Gastrocnemius medialis (tissue), 4 donors: Measurements from ENCODE around the gene RCBTB1. TPM values are rescaled to one million over a fixed set of nuclear protein-coding genes. Genes with fewer than 3 reads are reported as not detected.

ENCODE experiments used
- ATAC-seq, 2 donors: fragments of 150-250 bp; one replicate each; pipeline ENCODE4 v1.9.1; 2016
- DNase-seq, 2 donors: peaks; one replicate each; pipeline ENCODE4 v3.0.0-alpha.2; 2019
- H3K27ac ChIP-seq, 4 donors: fragments of 200-600 bp; sonication (generic); 1 replicate in 1 of 4; 2 replicates in 3 of 4; pipeline ENCODE4 v1.5.1; 2016 to 2018; ENCODE audit warnings: mild to moderate bottlenecking in 2 of 4, moderate library complexity in 1 of 4
- H3K27me3 ChIP-seq, 3 donors: fragments of 200-600 bp; sonication (generic) in 2 of 3; 1 replicate in 1 of 3; 2 replicates in 2 of 3; pipeline versions ENCODE4 v1.5.1 to v1.6.0; 2016 to 2019; ENCODE audit warnings: mild to moderate bottlenecking in 1 of 3, moderate library complexity in 1 of 3
- H3K36me3 ChIP-seq, 2 donors: fragments of 200-600 bp; sonication (generic) in 1 of 2; one replicate each; pipeline ENCODE4 v1.5.1; 2017 to 2018
- H3K4me1 ChIP-seq, 2 donors: fragments of 200-600 bp; sonication (generic) in 1 of 2; one replicate each; pipeline ENCODE4 v1.5.1; 2016 to 2017; ENCODE audit warnings: mild to moderate bottlenecking in 2 of 2
- H3K4me3 ChIP-seq, 4 donors: fragments of 200-600 bp; sonication (generic) in 3 of 4; 1 replicate in 1 of 4; 2 replicates in 3 of 4; pipeline ENCODE4 v1.5.1; 2016 to 2019; ENCODE audit warnings: mild to moderate bottlenecking in 2 of 4
- H3K9me3 ChIP-seq, 3 donors: fragments of 200-600 bp; sonication (generic) in 2 of 3; 1 replicate in 1 of 3; 2 replicates in 2 of 3; pipeline ENCODE4 v1.5.1; 2016 to 2019
- POLR2A ChIP-seq, 2 donors: fragments of 450-650 bp; IDR thresholded peaks; one replicate each; pipeline ENCODE4 v1.6.1; 2017; ENCODE audit warnings: antibody characterized with exemption in 2 of 2, mild to moderate bottlenecking in 2 of 2, moderate library complexity in 2 of 2
- in situ Hi-C, 4 donors: fragments of 200-750 bp; cut with MboI; loops; one replicate each; pipeline versions ENCODE4 v1.15.0 to v1.8.0; 2017; ENCODE audit warnings: low sequenced_read_pairs in 4 of 4
- intact Hi-C: fragments of 100-400 bp; cut with DNase I; formaldehyde crosslinking; loops from one replicate; pipeline ENCODE4 v1.15.1; 2023; ENCODE audit warnings: low total_unique reads
- total RNA-seq, 4 donors: library from RNA; depleted of rRNA; stranded (reverse); fragments of >200 nt; gene quantifications; one replicate each; pipeline versions ENCODE4 v1.1.0 to v1.2.3, GENCODE V29; 2016
- TF ChIP-seq, protein P1 (sequence below), 5 experiments: fragments of 450-650 bp in 3 of 5; fragments of 200-600 bp in 2 of 5; sonication (generic) in 2 of 5; IDR thresholded peaks in 4 of 5; conservative IDR thresholded peaks in 1 of 5; 1 replicate in 4 of 5; 2 replicates in 1 of 5; pipeline ENCODE4 v1.5.1; 2016 to 2019; ENCODE audit warnings: antibody characterized with exemption in 5 of 5, mild to moderate bottlenecking in 3 of 5, moderate library complexity in 3 of 5

RCBTB1 gene
- total RNA-seq, 4 donors from 2014 or later: 5.3 to 14.4 (median 5.7) TPM

DNA sequence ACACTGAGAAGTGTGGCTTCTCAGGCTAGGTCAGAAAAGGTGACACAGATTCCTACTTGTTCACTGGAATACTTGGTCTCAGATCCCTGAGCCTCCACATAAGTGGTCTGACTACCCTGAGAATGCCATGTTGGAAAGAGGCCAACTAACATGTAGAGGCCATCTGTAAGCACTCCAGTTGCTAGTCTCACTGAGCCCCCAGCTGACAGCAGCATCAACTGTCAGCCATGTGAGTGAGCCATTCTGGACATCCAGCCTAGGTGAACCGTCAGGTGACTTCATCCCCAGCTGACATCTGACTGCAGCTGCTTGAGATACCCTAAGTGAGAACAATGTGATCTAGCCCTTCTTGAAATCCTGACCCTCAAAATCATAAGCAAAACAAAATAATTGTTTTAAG lies 24.8 kb upstream of the RCBTB1 start:
- intact Hi-C loops (no loop called here), in situ Hi-C loops (loop anchor here in 1 of 4 donors (10.0 kb wide), 1 partner anchor 315 kb away; no protein-coding TSS in a partner anchor)
- no peaks in the 10 kb centered on the region for H3K36me3 ChIP-seq
- no peak for ATAC-seq
- H3K9me3 ChIP-seq: no peaks in the 10 kb centered on the region
- DNase-seq: no peak
- no peaks in the 10 kb centered on the region for H3K4me1 ChIP-seq
- no peak overlapping the region for H3K4me3 ChIP-seq
- TF ChIP-seq POLR2A (IDR thresholded peaks at IDR 0.05): no peak
- TF ChIP-seq, protein P1, sequence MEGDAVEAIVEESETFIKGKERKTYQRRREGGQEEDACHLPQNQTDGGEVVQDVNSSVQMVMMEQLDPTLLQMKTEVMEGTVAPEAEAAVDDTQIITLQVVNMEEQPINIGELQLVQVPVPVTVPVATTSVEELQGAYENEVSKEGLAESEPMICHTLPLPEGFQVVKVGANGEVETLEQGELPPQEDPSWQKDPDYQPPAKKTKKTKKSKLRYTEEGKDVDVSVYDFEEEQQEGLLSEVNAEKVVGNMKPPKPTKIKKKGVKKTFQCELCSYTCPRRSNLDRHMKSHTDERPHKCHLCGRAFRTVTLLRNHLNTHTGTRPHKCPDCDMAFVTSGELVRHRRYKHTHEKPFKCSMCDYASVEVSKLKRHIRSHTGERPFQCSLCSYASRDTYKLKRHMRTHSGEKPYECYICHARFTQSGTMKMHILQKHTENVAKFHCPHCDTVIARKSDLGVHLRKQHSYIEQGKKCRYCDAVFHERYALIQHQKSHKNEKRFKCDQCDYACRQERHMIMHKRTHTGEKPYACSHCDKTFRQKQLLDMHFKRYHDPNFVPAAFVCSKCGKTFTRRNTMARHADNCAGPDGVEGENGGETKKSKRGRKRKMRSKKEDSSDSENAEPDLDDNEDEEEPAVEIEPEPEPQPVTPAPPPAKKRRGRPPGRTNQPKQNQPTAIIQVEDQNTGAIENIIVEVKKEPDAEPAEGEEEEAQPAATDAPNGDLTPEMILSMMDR (IDR thresholded peaks at IDR 0.05 in 4 of 5, conservative IDR thresholded peaks at IDR 0.05 in 1 of 5): no peak
- H3K27ac ChIP-seq: no peak overlapping the region
- H3K27me3 ChIP-seq: no peaks in the 10 kb centered on the region

DNA sequence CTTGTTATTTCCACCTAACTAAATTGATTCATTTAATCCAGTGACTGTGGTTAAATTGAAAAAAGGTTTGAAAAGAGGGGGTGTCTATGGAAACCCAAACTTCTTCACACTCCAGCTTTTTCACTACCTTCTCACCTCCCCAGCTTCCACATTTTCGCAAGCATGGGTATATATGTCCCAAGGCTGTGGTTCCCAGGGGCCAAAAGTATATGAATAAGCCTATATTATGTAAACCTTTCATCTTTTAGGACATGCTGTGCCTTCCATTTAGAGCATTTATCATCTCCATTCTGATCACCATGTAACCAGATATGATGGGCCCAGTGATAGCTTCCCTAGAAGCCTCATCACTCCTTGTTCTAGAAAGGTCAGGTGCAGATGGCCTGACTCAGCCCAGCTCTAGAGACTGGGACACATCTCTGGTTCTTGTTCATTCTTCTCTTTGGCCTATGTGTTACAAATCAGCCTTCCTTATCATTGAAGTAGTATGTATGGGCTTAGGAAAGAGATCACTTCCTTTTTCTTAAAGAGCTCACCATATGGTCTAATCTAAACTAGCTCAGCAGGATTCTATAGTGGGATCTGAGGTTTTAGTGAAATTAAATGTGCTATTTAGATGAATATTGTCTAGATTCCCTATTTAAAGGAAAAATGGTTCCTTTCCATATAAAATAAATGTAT lies 23.4 kb upstream of the RCBTB1 start:
- in situ Hi-C loops: loop anchor here in 3 of 4 donors (5.0 to 10.0 kb wide), 3 partner anchors 301 to 306 kb away; no protein-coding TSS in a partner anchor
- H3K4me1 ChIP-seq: no peaks in the 10 kb centered on the region
- no peaks in the 10 kb centered on the region for H3K27me3 ChIP-seq
- H3K9me3 ChIP-seq: no peaks in the 10 kb centered on the region
- no peak overlapping the region for H3K27ac ChIP-seq
- intact Hi-C loops: loop anchor here (5.0 kb wide), 1 partner anchor 111 kb away; the partner anchor contains the start of gene PHF11
- DNase-seq: no peak
- TF ChIP-seq, protein P1 (IDR thresholded peaks at IDR 0.05 in 4 of 5, conservative IDR thresholded peaks at IDR 0.05 in 1 of 5): no peak
- TF ChIP-seq POLR2A (IDR thresholded peaks at IDR 0.05): no peak
- H3K36me3 ChIP-seq: no peaks in the 10 kb centered on the region
- no peak overlapping the region for H3K4me3 ChIP-seq
- ATAC-seq: no peak

DNA sequence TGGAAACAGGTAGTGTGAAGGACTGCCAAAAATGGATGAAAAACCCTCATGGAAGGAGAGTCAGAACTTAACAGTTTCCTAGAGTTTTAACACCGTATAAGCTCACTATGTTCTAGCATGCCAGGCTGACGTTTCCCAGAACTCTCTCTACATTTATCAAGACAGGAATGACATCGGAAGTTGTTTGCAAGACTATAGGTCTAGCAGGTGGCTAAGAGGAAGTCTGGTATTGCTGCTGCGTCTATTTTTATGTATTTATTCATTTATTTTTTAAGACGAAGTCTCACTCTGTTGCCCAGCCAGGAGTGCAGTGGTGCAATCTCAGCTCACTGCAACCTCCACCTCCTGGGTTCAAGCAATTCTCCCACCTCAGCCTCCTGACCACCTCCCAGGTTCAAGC lies 22.4 kb upstream of the RCBTB1 start:
- H3K27ac ChIP-seq: no peak overlapping the region
- H3K4me1 ChIP-seq: no peaks in the 10 kb centered on the region
- intact Hi-C loops: loop anchor here (1.0 to 5.0 kb wide), 3 partner anchors 23 to 306 kb away; partner anchors contain the start of genes PHF11 and RCBTB1
- H3K36me3 ChIP-seq: no peaks in the 10 kb centered on the region
- no peak overlapping the region for H3K4me3 ChIP-seq
- in situ Hi-C loops: loop anchor here in 3 of 4 donors (5.0 to 10.0 kb wide), 3 partner anchors 300 to 305 kb away; no protein-coding TSS in a partner anchor
- ATAC-seq: no peak
- DNase-seq: no peak
- no peaks in the 10 kb centered on the region for H3K9me3 ChIP-seq
- no peaks in the 10 kb centered on the region for H3K27me3 ChIP-seq
- TF ChIP-seq, protein P1 (IDR thresholded peaks at IDR 0.05 in 4 of 5, conservative IDR thresholded peaks at IDR 0.05 in 1 of 5): no peak
- TF ChIP-seq POLR2A (IDR thresholded peaks at IDR 0.05): no peak

DNA sequence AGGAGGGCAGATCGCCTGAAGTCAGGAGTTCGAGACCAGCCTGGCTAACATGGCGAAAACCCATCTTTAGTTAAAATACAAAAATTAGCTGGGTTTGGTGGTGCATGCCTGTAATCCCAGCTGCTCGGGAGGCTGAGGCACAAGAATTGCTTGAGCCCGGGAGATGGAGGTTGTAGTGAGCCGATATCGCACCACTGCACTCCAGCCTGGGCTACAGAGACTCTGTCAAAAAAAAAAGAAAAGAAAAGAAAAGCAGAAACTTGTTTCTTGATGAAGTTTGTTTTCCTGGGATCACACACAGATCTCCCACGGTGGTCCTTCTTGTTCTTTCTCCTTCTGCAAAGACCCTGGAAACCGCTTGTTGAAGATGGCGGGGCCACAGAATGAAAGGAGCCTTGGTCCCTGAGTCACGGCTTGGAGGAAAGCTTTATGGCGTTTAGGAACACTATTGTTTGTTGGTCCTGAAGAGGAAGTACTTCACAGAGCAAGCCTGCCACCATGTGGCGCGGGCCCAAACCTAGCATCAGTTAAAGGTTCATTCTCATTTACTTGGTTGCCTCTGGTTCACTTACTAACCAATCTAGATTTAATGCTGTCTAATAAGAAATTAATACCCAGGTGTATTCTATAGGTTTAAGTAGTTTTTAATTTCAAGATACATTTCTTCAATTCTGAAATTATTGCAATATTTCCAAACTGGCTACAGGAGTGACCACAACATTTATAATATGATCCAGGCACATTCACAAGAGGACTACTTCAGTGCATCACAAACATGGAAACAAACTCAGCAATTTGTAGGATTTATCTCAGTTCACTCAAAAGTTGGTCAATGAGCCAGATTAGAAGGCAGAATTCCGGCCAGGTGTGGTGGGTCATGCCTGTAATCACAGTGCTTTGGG lies 21.6 kb upstream of the RCBTB1 start:
- DNase-seq (peak; percentile 62 to 79), ATAC-seq (peak; percentile 97 to 99)
- H3K27ac ChIP-seq: no peak overlapping the region
- H3K27me3 ChIP-seq: no peaks in the 10 kb centered on the region
- no peaks in the 10 kb centered on the region for H3K36me3 ChIP-seq
- H3K4me3 ChIP-seq: peak overlapping the region; percentile 10 to 55 (median 28)
- no peaks in the 10 kb centered on the region for H3K4me1 ChIP-seq
- H3K9me3 ChIP-seq: no peaks in the 10 kb centered on the region
- in situ Hi-C loops: loop anchor here in 3 of 4 donors (5.0 to 10.0 kb wide), 3 partner anchors 300 to 305 kb away; no protein-coding TSS in a partner anchor
- TF ChIP-seq POLR2A (IDR thresholded peaks at IDR 0.05): no peak
- TF ChIP-seq, protein P1 (IDR thresholded peaks at IDR 0.05 in 4 of 5, conservative IDR thresholded peaks at IDR 0.05 in 1 of 5): peak; percentile 59 to 79 (median 71)
- intact Hi-C loops: loop anchor here (1.0 to 5.0 kb wide), 3 partner anchors 22 to 306 kb away; partner anchors contain the start of genes PHF11 and RCBTB1
